Kidney epithelial cell (primary cell): Measurements from ENCODE around the gene PPFIA3. TPM values are rescaled to one million over a fixed set of nuclear protein-coding genes. Genes with fewer than 3 reads are reported as not detected.

ENCODE experiments used
- DNase-seq: peaks from one replicate; pipeline ENCODE4 v3.0.0-alpha.2; 2010; ENCODE audit warnings: low read depth
- H3K27me3 ChIP-seq: 2 replicates; pipeline ENCODE4 v1.6.0; 2011; ENCODE audit warnings: low read length; ENCODE audit not compliant: control insufficient read depth, insufficient read depth
- H3K36me3 ChIP-seq: 2 replicates; pipeline ENCODE4 v1.5.1; 2011; ENCODE audit warnings: low read length; ENCODE audit not compliant: control insufficient read depth, insufficient read depth
- H3K4me3 ChIP-seq: 2 replicates; pipeline ENCODE4 v1.5.1; 2011; ENCODE audit warnings: low read depth, mild to moderate bottlenecking, control low read depth, low read length
- CTCF ChIP-seq: IDR thresholded peaks from 2 replicates; pipeline ENCODE4 v1.5.1; 2011; ENCODE audit warnings: mild to moderate bottlenecking, moderate library complexity, low read length, control low read depth, inconsistent platforms; ENCODE audit not compliant: insufficient read depth, poor library complexity, severe bottlenecking
- total RNA-seq: library from RNA; depleted of rRNA; stranded (reverse); fragments of >200 nt; gene quantifications from 2 replicates; pipeline ENCODE4 v1.2.3, GENCODE V29; 2015

The PPFIA3 gene
- total RNA-seq, 1 donor from 2014 or later: 0.88 TPM

- H3K36me3 ChIP-seq: no peaks in the 10 kb centered on the region
- no peak for TF ChIP-seq CTCF
- peaks cover 24% of the 10 kb centered on the region for H3K27me3 ChIP-seq
- no peak for DNase-seq
- H3K4me3 ChIP-seq: peak overlapping the region; percentile 59
Measured at GRCh38 chr19:49149652-49150105, 30.3 kb downstream of the PPFIA3 start.

DNA sequence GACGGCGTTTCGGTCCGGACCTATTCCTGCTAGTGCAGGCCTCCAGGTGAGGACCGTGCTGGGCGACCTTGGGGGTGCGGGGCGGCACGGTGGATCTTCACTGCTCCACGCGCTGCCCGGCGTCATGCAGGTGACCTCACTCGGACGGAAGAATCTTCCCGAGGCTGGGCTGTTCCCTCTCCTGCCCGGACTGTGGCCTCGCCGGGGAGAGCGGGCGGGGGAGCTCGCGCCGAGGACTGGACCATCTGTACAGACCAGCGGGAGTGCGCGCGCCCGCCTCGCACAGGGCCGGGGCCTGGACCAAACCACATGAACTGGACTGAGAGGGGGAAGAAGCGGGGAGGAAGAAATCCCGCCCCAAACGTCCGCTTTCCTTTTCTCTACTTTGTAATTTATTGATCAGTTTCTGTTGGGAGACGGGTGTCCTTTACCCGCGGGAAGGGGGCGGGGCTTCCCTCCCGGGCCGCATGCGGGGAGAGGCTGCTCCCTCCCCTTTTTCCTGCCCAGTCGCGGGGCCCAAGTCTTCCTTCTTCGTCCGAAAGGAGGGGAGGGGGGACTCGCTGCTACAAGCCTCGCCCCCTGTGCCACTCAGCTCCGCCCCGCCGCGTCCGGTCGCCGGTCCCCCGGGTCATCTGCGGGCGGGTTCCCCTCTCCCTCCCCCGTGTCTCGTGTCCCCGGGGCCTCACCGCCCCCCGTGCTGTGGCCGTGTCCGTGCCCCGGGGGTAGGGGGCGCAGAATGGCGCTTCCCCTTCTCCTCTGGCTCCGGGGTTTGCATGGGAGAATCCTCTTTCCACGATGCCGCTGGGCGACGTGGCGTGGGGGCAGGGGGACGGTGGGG lies 31.0 kb downstream of the PPFIA3 start:
- TF ChIP-seq CTCF: no peak
- peak overlapping the region; percentile 59 for H3K4me3 ChIP-seq
- H3K36me3 ChIP-seq: no peaks in the 10 kb centered on the region
- DNase-seq: no peak
- H3K27me3 ChIP-seq: peaks cover 29% of the 10 kb centered on the region

DNA sequence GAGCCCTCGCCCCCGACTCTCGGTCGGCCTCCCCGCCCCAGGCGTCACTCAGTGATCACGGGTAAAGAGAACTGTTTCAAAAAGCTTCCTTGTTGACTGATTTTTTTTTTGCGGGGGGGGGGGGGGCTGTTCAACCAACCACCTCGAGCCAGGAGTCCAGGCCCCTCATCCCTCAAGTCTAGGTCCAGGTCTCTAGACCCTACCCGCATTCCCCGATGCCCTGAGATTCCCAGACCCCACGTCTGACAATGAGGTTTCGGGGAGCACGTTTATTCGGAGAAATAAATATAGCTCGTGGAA lies 31.6 kb downstream of the PPFIA3 start:
- Histone ChIP-seq H3K27me3 (peaks cover 35% of the 10 kb centered on the region), H3K4me3 (peak overlapping the region; percentile 59), H3K36me3 (no peaks in the 10 kb centered on the region)
- TF ChIP-seq CTCF: no peak
- no peak for DNase-seq

- H3K36me3 ChIP-seq: no peaks in the 10 kb centered on the region
- H3K27me3 ChIP-seq: peaks cover 38% of the 10 kb centered on the region
- TF ChIP-seq CTCF: no peak
- DNase-seq: no peak
- no peak overlapping the region for H3K4me3 ChIP-seq
Measured at GRCh38 chr19:49151267-49152118, 32.1 kb downstream of the PPFIA3 start.

- H3K36me3 ChIP-seq: no peaks in the 10 kb centered on the region
- no peak overlapping the region for H3K4me3 ChIP-seq
- no peak for DNase-seq
- peaks cover 36% of the 10 kb centered on the region for H3K27me3 ChIP-seq
- TF ChIP-seq CTCF: no peak
Measured at GRCh38 chr19:49152119-49152550, 32.8 kb downstream of the PPFIA3 start.
